PFSK-1 (cell line): ENCODE data around the gene IDH3G.

Experiments used
- FOXP2 ChIP-seq: optimal IDR thresholded peaks from 2 replicates; pipeline ENCODE3; 2011; ENCODE audit warnings: borderline replicate concordance, control low read depth, inconsistent platforms; ENCODE audit not compliant: insufficient read depth; ENCODE audit errors: extremely low read length, extremely low read depth
- POLR2AphosphoS5 ChIP-seq: IDR thresholded peaks from 2 replicates; pipeline ENCODE4 v1.6.1; 2012; ENCODE audit warnings: low read depth, mild to moderate bottlenecking, control low read depth, low read length, moderate library complexity
- SIN3A ChIP-seq: IDR thresholded peaks from 2 replicates; pipeline ENCODE4 v1.6.1; 2012; ENCODE audit warnings: mild to moderate bottlenecking, low read length, moderate library complexity, borderline replicate concordance; ENCODE audit not compliant: insufficient read depth
- TAF1 ChIP-seq: IDR thresholded peaks from 2 replicates; pipeline ENCODE4 v1.6.1; 2012; ENCODE audit warnings: low read length, control low read depth, borderline replicate concordance; ENCODE audit not compliant: insufficient read depth
- TF ChIP-seq, protein P1 (sequence below), 2 experiments: IDR thresholded peaks; 2 replicates each; pipeline versions ENCODE4 v1.6.1 to v1.8.0; 2011 to 2012; ENCODE audit warnings: low read depth in 2 of 2, low read length in 2 of 2, control low read depth in 1 of 2, inconsistent platforms in 1 of 2, mild to moderate bottlenecking in 1 of 2, moderate library complexity in 1 of 2; ENCODE audit not compliant: insufficient read depth in 1 of 2

IDH3G gene

DNA sequence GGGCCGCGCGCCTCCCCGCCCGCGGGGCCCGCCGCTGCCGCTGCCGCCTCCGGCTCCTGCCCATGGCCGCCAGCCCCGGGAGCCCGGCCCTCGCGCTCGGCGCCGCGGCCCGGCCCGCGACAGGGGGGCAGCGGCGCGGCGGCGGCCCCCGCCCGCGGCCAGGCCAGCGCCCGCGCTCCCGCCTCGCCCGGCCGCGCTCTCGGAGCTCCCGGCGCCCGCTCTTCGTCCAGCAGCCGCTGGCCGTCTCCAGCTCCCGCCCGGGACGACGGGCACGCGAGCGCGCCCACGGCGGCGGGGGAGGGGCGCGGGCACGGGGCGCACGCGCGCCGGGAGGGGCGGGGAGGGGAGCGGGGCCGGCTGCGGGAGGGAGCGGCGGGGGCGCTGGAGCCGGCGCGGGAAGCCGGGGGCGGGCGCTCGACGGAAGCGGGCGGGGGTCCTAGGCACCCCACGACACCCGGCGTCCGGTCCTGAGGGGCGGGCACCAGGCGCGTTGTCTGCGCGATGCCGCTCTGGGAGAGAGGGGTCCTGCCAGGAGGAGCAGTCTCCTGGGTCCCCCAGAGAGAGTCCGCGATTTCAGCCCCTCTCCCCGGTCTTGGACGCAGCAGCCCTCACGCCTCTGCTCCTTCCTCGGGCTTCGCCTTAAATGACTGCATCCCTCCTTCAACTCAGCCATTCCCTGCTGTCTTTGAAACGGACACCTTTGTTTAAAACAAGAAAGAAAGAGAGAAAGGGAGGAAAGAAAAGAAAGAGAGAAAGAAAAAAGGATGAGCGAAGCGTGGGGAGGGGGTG lies 36.7 kb upstream of the IDH3G start:
- TF ChIP-seq FOXP2 (no peak), SIN3A (no peak), POLR2AphosphoS5 (no peak), TAF1 (no peak)
- TF ChIP-seq, protein P1, sequence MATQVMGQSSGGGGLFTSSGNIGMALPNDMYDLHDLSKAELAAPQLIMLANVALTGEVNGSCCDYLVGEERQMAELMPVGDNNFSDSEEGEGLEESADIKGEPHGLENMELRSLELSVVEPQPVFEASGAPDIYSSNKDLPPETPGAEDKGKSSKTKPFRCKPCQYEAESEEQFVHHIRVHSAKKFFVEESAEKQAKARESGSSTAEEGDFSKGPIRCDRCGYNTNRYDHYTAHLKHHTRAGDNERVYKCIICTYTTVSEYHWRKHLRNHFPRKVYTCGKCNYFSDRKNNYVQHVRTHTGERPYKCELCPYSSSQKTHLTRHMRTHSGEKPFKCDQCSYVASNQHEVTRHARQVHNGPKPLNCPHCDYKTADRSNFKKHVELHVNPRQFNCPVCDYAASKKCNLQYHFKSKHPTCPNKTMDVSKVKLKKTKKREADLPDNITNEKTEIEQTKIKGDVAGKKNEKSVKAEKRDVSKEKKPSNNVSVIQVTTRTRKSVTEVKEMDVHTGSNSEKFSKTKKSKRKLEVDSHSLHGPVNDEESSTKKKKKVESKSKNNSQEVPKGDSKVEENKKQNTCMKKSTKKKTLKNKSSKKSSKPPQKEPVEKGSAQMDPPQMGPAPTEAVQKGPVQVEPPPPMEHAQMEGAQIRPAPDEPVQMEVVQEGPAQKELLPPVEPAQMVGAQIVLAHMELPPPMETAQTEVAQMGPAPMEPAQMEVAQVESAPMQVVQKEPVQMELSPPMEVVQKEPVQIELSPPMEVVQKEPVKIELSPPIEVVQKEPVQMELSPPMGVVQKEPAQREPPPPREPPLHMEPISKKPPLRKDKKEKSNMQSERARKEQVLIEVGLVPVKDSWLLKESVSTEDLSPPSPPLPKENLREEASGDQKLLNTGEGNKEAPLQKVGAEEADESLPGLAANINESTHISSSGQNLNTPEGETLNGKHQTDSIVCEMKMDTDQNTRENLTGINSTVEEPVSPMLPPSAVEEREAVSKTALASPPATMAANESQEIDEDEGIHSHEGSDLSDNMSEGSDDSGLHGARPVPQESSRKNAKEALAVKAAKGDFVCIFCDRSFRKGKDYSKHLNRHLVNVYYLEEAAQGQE (IDR thresholded peaks at IDR 0.05; ENCODE audit: insufficient read depth in 1 of 2, low read depth in 2 of 2, low read length in 2 of 2), result no peak

DNA sequence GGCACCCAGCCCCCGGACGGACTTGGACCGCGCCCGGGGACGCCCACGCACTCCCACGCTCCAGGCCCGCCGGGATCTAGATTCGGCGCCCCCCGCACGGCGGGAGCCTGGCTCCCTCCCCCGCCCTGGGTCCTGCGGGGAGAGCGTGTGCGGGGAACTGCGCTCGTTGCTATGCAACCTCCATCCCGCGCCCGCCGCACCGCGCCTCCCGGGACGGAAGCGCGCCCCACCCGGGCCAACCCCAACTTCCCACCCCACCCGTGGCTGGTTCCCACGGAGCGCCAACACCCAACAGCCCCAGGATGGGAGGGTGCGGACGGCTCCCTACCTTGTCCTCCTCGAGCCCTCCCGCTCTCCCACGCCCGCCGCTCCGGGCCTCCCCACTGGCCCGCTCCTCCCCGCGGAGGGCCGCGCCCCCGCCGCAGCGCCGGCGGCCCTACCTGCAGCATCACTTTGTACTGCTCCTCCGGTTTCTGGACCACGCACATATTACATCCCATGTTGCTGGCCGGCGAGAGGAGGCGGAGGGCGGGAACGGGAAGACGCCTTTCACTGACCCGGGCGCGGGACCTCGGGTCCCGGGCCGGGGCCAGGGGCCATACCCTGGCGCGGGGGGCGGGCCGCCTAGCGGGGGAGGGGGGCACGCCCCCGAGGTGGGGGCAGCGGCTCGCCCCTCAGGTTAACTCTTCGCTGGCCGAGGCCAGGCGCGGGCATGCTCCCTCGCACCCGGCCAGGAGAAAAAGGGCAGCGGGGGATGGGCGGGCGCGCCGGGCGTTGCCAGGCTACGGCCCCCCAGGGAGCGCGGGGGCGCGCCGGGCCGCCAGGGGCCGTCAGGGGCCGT lies 35.8 kb upstream of the IDH3G start, which contains the start of gene PDZD4:
TSS of gene PDZD4 (minus strand) at position 746 of the 841 bp plus-strand sequence. CDS start at position 500, 246 bp downstream.
- TF ChIP-seq, protein P1 (IDR thresholded peaks at IDR 0.05; ENCODE audit: insufficient read depth in 1 of 2, low read depth in 2 of 2, low read length in 2 of 2), result no peak
- TF ChIP-seq FOXP2 (no peak), TAF1 (no peak), POLR2AphosphoS5 (no peak), SIN3A (no peak)

DNA sequence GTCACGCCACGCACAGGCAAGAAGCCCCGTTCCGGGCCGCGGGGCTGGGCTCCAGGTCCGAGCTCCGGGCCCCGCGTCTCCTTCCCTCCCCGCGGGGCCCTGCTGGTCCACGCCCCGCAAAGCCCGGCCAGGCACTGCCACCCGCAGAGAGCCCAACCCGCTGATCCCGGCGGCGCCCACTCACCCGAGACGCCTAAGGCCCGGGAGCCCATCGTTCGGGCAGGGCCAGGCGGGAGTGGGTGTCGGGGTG lies 35.3 kb upstream of the IDH3G start:
- TF ChIP-seq POLR2AphosphoS5 (no peak), SIN3A (no peak), TAF1 (no peak), FOXP2 (no peak)
- TF ChIP-seq, protein P1 (IDR thresholded peaks at IDR 0.05; ENCODE audit: insufficient read depth in 1 of 2, low read depth in 2 of 2, low read length in 2 of 2), result no peak

DNA sequence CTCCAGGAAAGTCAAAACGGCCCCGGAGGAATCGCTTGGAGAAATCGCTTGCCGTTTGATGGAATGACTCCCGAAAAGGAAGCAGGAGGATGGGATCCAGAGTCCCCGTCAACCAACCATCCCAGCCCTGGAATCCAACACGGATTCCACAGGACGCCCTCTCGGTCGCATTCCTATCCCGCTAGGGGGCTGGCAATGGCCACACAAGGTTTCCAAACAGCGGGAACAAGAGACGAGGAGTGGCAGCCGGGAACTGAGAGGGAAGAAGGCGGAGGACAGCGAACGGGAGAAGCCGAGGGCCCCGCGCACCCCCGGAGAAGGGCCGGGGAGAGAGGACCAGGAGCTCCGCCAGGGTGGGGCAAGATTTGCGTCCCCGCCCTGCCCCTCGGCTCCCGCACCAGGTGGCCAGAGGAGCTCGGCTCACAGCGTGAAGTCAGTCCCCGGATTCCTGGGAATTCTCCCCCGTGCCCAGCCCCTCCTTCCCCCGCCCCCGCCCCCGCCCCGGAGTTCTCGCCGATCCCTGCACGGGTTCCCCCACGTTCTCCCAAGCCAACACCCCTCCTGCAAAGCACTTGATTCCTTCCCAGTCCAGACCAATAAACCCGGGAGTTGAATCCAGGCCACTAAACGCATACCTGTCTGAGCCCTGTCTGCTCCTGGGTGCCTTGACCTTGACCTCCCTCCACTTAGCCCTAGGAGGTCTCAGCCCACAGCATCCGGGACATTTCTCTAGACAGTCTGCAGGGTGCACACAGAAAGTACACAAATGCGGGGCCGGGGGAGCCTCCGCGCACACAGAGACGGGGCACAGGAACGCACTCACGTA lies 34.8 kb upstream of the IDH3G start:
- no peak for TF ChIP-seq POLR2AphosphoS5
- no peak for TF ChIP-seq SIN3A
- TF ChIP-seq, protein P1 (IDR thresholded peaks at IDR 0.05; ENCODE audit: insufficient read depth in 1 of 2, low read depth in 2 of 2, low read length in 2 of 2), result no peak
- TF ChIP-seq FOXP2, result no peak
- no peak for TF ChIP-seq TAF1
